ENCODE results near the gene HSD17B3. TPM values are rescaled to one million over a fixed set of nuclear protein-coding genes. Genes with fewer than 3 reads are reported as not detected.

The HSD17B3 gene
- total RNA-seq, 4 donors from 2014 or later: 2.0 to 6.0 (median 2.2) TPM; not detected in 1

- H3K36me3 ChIP-seq: no peaks in the 10 kb centered on the region
- H3K27ac ChIP-seq: peak overlapping the region; percentile 75 to 77 (median 76)
- H3K4me3 ChIP-seq (replicated peaks in 1 of 3): peak overlapping the region in 1 of 3 donors; percentile 5
- intact Hi-C loops (cut with DNase I): loop anchor here (5.0 kb wide), 1 partner anchor 491 kb away; no protein-coding TSS in a partner anchor
- WGBS, 2 donors: 3% methylated on average over 20 to 31 of the region's 43 CpGs
- peaks cover 20 to 21% of the 10 kb centered on the region in 2 donors for H3K4me1 ChIP-seq
- no peaks in the 10 kb centered on the region for H3K9me3 ChIP-seq
- TF ChIP-seq CTCF (IDR thresholded peaks at IDR 0.05) (peak; percentile 83 to 99 (median 97)), POLR2A (IDR thresholded peaks at IDR 0.05) (no peak)
- no peaks in the 10 kb centered on the region for H3K27me3 ChIP-seq
- DNase-seq: peak; percentile 81 to 82
These were observed 84.0 kb downstream of the HSD17B3 start for GRCh38 chr9:96217754-96218693.

- H3K27ac ChIP-seq: peak overlapping the region in 1 of 3 donors; percentile 76
- intact Hi-C loops (cut with DNase I): loop anchor here (5.0 kb wide), 1 partner anchor 490 kb away; no protein-coding TSS in a partner anchor
These were observed 84.7 kb downstream of the HSD17B3 start for GRCh38 chr9:96217294-96217707.

GRCh38 chr9:96216583-96216982 lies 85.4 kb downstream of the HSD17B3 start:
- DNase-seq: no peak
- no peak overlapping the region for H3K27ac ChIP-seq
- intact Hi-C loops (cut with DNase I): loop anchor here (5.0 kb wide), 1 partner anchor 489 kb away; no protein-coding TSS in a partner anchor

More at GRCh38 chr9:96217294-96217707, 84.7 kb downstream of the HSD17B3 start:
- Histone ChIP-seq H3K4me3 (replicated peaks in 1 of 3) (no peak overlapping the region), H3K27me3 (no peaks in the 10 kb centered on the region), H3K36me3 (no peaks in the 10 kb centered on the region), H3K9me3 (no peaks in the 10 kb centered on the region), H3K4me1 (peaks cover 20 to 21% of the 10 kb centered on the region in 2 donors)
- no peak for TF ChIP-seq POLR2A (IDR thresholded peaks at IDR 0.05)
- DNase-seq: peak in 1 of 2 donors; percentile 13
- 46 to 51% methylated on average over 11 of the region's 11 CpGs for WGBS, 2 donors

GRCh38 chr9:96215841-96216240 lies 86.1 kb downstream of the HSD17B3 start:
- H3K36me3 ChIP-seq: no peaks in the 10 kb centered on the region
- 82 to 87% methylated on average over 2 of the region's 2 CpGs for WGBS, 2 donors
- H3K4me1 ChIP-seq: peaks cover 20 to 21% of the 10 kb centered on the region in 2 donors
- intact Hi-C loops (cut with DNase I): loop anchor here (5.0 kb wide), 1 partner anchor 489 kb away; no protein-coding TSS in a partner anchor
- no peak overlapping the region for H3K27ac ChIP-seq
- H3K4me3 ChIP-seq (replicated peaks in 1 of 3): no peak overlapping the region
- no peak for TF ChIP-seq POLR2A (IDR thresholded peaks at IDR 0.05)
- no peak for TF ChIP-seq CTCF (IDR thresholded peaks at IDR 0.05)
- no peaks in the 10 kb centered on the region for H3K9me3 ChIP-seq
- no peaks in the 10 kb centered on the region for H3K27me3 ChIP-seq
- no peak for DNase-seq

More at GRCh38 chr9:96216583-96216982, 85.4 kb downstream of the HSD17B3 start:
- TF ChIP-seq POLR2A (IDR thresholded peaks at IDR 0.05) (no peak), CTCF (IDR thresholded peaks at IDR 0.05) (no peak)
- 95% methylated on average over 5 of the region's 5 CpGs for WGBS, 2 donors
- Histone ChIP-seq H3K9me3 (no peaks in the 10 kb centered on the region), H3K4me1 (peaks cover 20 to 21% of the 10 kb centered on the region in 2 donors), H3K36me3 (no peaks in the 10 kb centered on the region), H3K4me3 (replicated peaks in 1 of 3) (no peak overlapping the region), H3K27me3 (no peaks in the 10 kb centered on the region)

GRCh38 chr9:96214635-96215034 lies 87.3 kb downstream of the HSD17B3 start:
- intact Hi-C loops (cut with DNase I): loop anchor here (5.0 kb wide), 1 partner anchor 487 kb away; no protein-coding TSS in a partner anchor
- H3K4me3 ChIP-seq (replicated peaks in 1 of 3): no peak overlapping the region
- no peaks in the 10 kb centered on the region for H3K36me3 ChIP-seq
- TF ChIP-seq POLR2A (IDR thresholded peaks at IDR 0.05) (no peak), CTCF (IDR thresholded peaks at IDR 0.05) (no peak)
- no peaks in the 10 kb centered on the region for H3K27me3 ChIP-seq
- no peaks in the 10 kb centered on the region for H3K9me3 ChIP-seq
- H3K4me1 ChIP-seq: peaks cover 17 to 21% of the 10 kb centered on the region in 2 donors
- 71 to 74% methylated on average over 5 of the region's 5 CpGs for WGBS, 2 donors
- no peak for DNase-seq
- no peak overlapping the region for H3K27ac ChIP-seq

All from thyroid gland (tissue), 4 donors.